A549 treated with DMSO at 1 μM for 4 hours (cell line): ENCODE measurements around the gene LSM5. TPM values are rescaled to one million over a fixed set of nuclear protein-coding genes. Genes with fewer than 3 reads are reported as not detected.

Experiments used
- total RNA-seq: library from RNA; stranded (reverse); fragments of 200-300 nt; extraction: Qiagen RNA extraction; gene quantifications from 5 replicates; pipeline ENCODE4 v1.2.3, GENCODE V29; 2022; ENCODE audit warnings: low read depth

The LSM5 gene
- total RNA-seq, result 81.2 to 117 TPM (median 103 TPM) in 5 replicates

DNA sequence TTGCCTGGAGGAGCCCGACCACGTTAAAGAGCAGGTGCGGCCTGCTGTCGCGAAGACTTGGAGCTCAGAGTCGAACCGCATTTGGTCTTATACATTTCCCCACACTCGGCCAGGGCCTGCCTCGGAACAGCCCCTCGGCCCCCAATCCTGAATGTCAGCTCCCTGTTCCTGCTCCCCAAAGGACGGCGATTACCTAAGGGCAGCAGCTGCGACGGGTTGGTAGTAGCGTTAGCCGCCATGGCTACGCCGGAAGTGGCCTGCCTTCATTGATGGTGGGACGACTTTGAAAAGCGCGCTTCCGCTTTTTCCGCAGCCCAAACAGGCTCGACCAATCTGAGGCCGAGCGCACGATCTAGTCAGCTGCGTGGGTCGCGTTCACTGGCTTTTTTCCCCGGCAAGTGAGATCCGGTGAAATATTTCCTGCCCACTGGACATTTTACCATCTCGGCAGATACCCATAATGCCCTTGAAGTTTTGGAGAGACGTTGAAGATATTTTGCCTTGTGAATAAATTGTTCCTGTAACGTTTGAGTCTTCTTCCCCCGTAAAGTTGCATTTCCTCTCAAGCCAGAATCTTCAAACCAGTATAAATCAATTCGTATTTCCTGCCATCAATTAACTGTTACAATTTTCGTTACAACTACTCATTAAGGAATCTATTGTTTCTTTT is at the start of gene LSM5:
Gene LSM5 (minus strand): TSS at position 254 of the 670 bp plus-strand sequence. CDS start 15 bp downstream, at position 239.

DNA sequence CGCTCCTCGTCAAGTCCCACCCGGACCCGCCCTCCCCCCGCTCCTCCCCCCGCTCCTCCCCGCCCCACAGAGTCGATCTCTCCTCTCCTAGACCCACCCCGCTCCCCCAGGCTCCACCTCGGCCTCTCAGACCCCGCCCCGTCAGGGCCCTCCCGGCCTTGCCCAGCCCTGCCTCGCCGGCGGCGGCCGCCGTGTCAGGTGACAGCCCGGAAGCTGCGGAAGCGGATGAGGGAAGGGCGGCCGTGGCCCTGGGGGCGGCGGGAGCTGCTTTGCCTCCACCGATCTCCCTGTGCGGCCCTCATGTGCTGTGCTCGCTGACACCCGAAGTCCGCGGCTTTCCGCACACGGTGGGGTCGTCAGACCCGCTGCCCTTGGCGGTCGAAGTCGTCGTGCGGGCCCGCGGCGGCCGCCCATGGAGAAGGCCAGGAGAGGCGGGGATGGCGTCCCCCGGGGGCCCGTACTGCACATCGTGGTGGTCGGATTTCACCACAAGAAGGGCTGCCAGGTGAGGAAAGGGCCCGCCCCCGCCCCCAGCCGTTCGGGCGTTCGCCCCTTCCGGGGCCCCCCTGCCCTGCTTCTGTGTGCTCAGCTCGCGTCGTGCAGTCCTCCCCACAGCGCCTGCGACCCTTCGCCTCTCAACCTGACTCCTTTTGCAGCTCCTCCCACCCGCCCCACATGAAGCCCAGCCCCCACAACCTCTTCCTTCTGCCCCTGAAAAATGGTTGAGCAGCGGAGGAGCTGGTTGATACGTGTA is 5.3 kb upstream of the LSM5 start, which contains the start of gene AVL9:
Gene AVL9 (plus strand): TSS at position 192 of the 754 bp plus-strand sequence. CDS start 221 bp downstream, at position 413.

Other genes with a start within 250 kb of the LSM5 start
- gene AVL9, start 5.1 kb upstream of the LSM5 start, total RNA-seq, result 24.7 to 38.0 TPM (median 29.6 TPM) in 5 replicates